Breast epithelium (tissue), 3 donors: Measurements from ENCODE around the gene AZU1.

ENCODE experiments used
- POLR2A ChIP-seq: fragments of 450-650 bp; IDR thresholded peaks from one replicate; pipeline ENCODE4 v1.6.1; 2016; ENCODE audit warnings: antibody characterized with exemption, mild to moderate bottlenecking, moderate library complexity
- POLR2AphosphoS5 ChIP-seq, 3 donors: sonication (generic); formaldehyde crosslinking; IDR thresholded peaks; one replicate each; pipeline ENCODE4 v1.6.1; 2017; ENCODE audit warnings: antibody characterized with exemption in 3 of 3
- TF ChIP-seq, protein P1 (sequence below), 3 donors: fragments of 450-650 bp; IDR thresholded peaks; one replicate each; pipeline ENCODE4 v1.5.1; 2016 to 2017; ENCODE audit warnings: antibody characterized with exemption in 3 of 3, mild to moderate bottlenecking in 3 of 3, moderate library complexity in 3 of 3

DNA sequence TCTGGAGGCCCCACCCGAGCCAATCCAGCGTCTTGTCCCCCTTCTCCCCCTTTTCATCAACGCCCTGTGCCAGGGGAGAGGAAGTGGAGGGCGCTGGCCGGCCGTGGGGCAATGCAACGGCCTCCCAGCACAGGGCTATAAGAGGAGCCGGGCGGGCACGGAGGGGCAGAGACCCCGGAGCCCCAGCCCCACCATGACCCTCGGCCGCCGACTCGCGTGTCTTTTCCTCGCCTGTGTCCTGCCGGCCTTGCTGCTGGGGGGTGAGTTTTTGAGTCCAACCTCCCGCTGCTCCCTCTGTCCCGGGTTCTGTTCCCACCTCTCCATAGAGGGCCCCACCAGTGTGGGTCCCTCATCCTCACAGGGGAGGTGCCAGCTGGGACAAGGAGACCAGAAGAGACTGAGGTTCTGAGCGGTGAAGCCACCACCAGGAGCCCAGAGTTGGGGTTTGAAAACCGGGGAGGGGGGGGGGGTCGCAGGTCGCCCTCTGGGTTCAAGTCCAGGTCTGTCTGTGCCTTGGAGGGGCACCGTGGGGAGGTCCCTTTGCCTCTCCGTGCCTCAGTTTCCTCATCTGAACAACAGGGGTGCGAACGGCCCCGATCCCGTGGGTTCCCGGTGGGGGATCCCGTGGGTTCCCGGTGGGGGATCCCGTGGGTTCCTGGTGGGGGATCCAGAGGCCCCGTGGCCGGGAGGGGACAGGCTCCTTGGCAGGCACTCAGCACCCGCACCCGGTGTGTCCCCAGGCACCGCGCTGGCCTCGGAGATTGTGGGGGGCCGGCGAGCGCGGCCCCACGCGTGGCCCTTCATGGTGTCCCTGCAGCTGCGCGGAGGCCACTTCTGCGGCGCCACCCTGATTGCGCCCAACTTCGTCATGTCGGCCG lies 24.7 kb downstream of the AZU1 start, which contains the start of gene ELANE:
- TF ChIP-seq, protein P1, sequence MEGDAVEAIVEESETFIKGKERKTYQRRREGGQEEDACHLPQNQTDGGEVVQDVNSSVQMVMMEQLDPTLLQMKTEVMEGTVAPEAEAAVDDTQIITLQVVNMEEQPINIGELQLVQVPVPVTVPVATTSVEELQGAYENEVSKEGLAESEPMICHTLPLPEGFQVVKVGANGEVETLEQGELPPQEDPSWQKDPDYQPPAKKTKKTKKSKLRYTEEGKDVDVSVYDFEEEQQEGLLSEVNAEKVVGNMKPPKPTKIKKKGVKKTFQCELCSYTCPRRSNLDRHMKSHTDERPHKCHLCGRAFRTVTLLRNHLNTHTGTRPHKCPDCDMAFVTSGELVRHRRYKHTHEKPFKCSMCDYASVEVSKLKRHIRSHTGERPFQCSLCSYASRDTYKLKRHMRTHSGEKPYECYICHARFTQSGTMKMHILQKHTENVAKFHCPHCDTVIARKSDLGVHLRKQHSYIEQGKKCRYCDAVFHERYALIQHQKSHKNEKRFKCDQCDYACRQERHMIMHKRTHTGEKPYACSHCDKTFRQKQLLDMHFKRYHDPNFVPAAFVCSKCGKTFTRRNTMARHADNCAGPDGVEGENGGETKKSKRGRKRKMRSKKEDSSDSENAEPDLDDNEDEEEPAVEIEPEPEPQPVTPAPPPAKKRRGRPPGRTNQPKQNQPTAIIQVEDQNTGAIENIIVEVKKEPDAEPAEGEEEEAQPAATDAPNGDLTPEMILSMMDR (IDR thresholded peaks at IDR 0.05): no peak
- TF ChIP-seq POLR2A (no peak), POLR2AphosphoS5 (IDR thresholded peaks at IDR 0.05) (no peak)
